Osteocyte (in vitro differentiated cells): ENCODE measurements around the gene SSBP3. TPM values are rescaled to one million over a fixed set of nuclear protein-coding genes. Genes with fewer than 3 reads are reported as not detected.

Experiments
- DNase-seq: peaks from one replicate; pipeline ENCODE4 v3.0.0; 2021; ENCODE audit warnings: mixed read lengths; ENCODE audit not compliant: unreplicated experiment; ENCODE audit errors: extremely low spot score
- H3K27ac Mint-ChIP-seq: one replicate; pipeline ENCODE4 v1.8.0; 2021; ENCODE audit warnings: mild to moderate bottlenecking, mixed read lengths; ENCODE audit not compliant: unreplicated experiment
- H3K27me3 Mint-ChIP-seq: one replicate; pipeline ENCODE4 v1.8.0; 2021; ENCODE audit warnings: mixed read lengths; ENCODE audit not compliant: unreplicated experiment
- H3K36me3 Mint-ChIP-seq: one replicate; pipeline ENCODE4 v1.8.0; 2021; ENCODE audit warnings: mixed read lengths; ENCODE audit not compliant: unreplicated experiment
- H3K4me1 Mint-ChIP-seq: one replicate; pipeline ENCODE4 v1.8.0; 2021; ENCODE audit warnings: mixed read lengths; ENCODE audit not compliant: unreplicated experiment
- H3K4me3 Mint-ChIP-seq: one replicate; pipeline ENCODE4 v1.8.0; 2021; ENCODE audit warnings: mild to moderate bottlenecking, moderate library complexity, mixed read lengths; ENCODE audit not compliant: unreplicated experiment
- H3K9me3 Mint-ChIP-seq: one replicate; pipeline ENCODE4 v1.8.0; 2021; ENCODE audit warnings: mixed read lengths; ENCODE audit not compliant: unreplicated experiment
- CTCF ChIP-seq: fragments of 200-600 bp; sonication (generic); IDR thresholded peaks from 2 replicates; pipeline ENCODE4 v1.5.0; 2021; ENCODE audit warnings: antibody characterized with exemption, mild to moderate bottlenecking, moderate library complexity
- total RNA-seq: library from RNA; stranded (reverse); gene quantifications from 2 replicates; pipeline ENCODE4 v1.2.1, GENCODE V29; 2021

Gene SSBP3
- total RNA-seq, 1 donor from 2014 or later: 56.4 TPM

DNA sequence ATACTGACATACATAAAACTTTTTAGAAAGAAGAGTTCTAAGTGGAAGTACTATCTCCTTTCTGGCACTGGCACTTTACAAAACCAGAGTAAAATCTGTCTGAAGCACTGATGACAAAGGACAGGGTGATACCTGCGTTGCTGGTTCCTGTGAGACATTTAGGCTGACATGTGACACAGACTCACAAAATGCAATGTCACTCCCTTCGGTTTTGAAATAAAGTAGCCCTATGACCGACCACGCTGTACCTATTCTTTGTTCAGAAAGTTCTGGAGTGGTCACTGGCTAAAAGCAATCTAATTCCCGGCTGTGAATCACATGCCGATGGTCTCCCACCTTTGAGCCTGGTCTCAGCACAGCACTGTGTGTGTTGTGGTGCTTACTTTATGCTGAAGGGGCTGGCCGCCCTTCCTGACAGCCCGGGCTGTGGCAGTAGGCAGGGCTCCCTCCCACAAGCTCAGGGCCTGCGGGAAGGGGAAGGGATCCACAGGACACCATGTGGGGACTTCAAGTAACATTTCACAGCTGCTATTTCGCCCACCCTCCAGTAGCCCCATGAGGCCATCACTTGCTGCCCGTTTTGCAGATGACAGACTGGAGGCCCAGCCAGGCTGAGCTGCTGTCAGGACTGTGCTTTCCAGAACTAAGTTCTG, 158.2 kb downstream of the SSBP3 start:
- H3K27ac Mint-ChIP-seq: no peak overlapping the region
- H3K36me3 Mint-ChIP-seq: peaks cover 15% of the 10 kb centered on the region
- TF ChIP-seq CTCF: no peak
- H3K4me1 Mint-ChIP-seq: peaks cover 33% of the 10 kb centered on the region
- no peaks in the 10 kb centered on the region for H3K9me3 Mint-ChIP-seq
- no peaks in the 10 kb centered on the region for H3K27me3 Mint-ChIP-seq
- H3K4me3 Mint-ChIP-seq: no peak overlapping the region
- DNase-seq: no peak

DNA sequence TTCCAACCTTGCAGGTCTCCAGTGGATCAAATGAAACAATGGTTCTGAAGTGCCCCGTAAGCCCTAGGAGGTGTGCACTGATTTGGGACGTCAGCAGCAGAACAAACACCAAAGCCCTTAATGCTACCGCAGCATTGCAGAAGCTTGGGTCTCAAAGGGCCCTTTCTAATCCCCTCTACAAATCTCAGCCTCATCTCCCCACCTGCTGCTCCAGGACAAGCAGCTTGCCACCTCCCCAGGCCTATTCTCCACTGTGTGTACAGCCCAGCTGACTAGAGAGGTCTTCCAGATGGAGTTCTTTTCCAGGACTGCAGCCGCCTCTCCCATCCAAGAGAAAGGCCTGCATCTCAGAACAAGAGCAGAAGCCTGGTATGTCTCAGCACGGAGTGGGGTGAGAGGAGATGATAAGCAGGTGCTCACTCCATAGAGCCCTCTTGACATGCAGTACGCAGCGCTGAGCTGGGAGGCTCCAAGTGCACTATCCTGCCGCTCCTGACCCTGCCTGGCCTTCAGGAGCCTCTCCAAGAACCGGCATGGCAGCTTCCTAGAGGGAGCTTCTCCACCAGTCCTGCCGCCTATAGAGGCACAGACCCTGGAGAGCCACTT, 160.0 kb downstream of the SSBP3 start:
- no peak for TF ChIP-seq CTCF
- Mint-ChIP-seq H3K27ac (no peak overlapping the region), H3K36me3 (peaks cover 17% of the 10 kb centered on the region), H3K4me3 (no peak overlapping the region), H3K9me3 (no peaks in the 10 kb centered on the region), H3K27me3 (no peaks in the 10 kb centered on the region), H3K4me1 (peaks cover 17% of the 10 kb centered on the region)
- no peak for DNase-seq

GRCh38 chr1:54245501-54245900, 160.7 kb downstream of the SSBP3 start:
- DNase-seq: no peak
- no peaks in the 10 kb centered on the region for H3K27me3 Mint-ChIP-seq
- peaks cover 17% of the 10 kb centered on the region for H3K36me3 Mint-ChIP-seq
- no peaks in the 10 kb centered on the region for H3K9me3 Mint-ChIP-seq
- H3K4me1 Mint-ChIP-seq: peaks cover 17% of the 10 kb centered on the region
- TF ChIP-seq CTCF: no peak
- H3K4me3 Mint-ChIP-seq: no peak overlapping the region
- H3K27ac Mint-ChIP-seq: no peak overlapping the region

GRCh38 chr1:54244655-54245054, 161.5 kb downstream of the SSBP3 start:
- peaks cover 13% of the 10 kb centered on the region for H3K36me3 Mint-ChIP-seq
- peaks cover 11% of the 10 kb centered on the region for H3K4me1 Mint-ChIP-seq
- DNase-seq: no peak
- H3K27me3 Mint-ChIP-seq: no peaks in the 10 kb centered on the region
- TF ChIP-seq CTCF: no peak
- no peak overlapping the region for H3K27ac Mint-ChIP-seq
- no peak overlapping the region for H3K4me3 Mint-ChIP-seq
- no peaks in the 10 kb centered on the region for H3K9me3 Mint-ChIP-seq

- no peak for TF ChIP-seq CTCF
- peaks cover 18% of the 10 kb centered on the region for H3K36me3 Mint-ChIP-seq
- H3K27me3 Mint-ChIP-seq: no peaks in the 10 kb centered on the region
- no peaks in the 10 kb centered on the region for H3K9me3 Mint-ChIP-seq
- no peak overlapping the region for H3K4me3 Mint-ChIP-seq
- no peak overlapping the region for H3K27ac Mint-ChIP-seq
- H3K4me1 Mint-ChIP-seq: peaks cover 3% of the 10 kb centered on the region
- no peak for DNase-seq
Measured at GRCh38 chr1:54243022-54243421, 163.2 kb downstream of the SSBP3 start.
